OCI-LY3 (cell line): ENCODE measurements around the gene MRPL33.

Experiments
- H2AFZ ChIP-seq: fragments of 200-600, 300-600 bp; shearing (Covaris generic); 2 replicates; pipeline ENCODE4 v1.6.0; 2014; ENCODE audit warnings: antibody characterized with exemption, low read depth, low read length
- H3K27ac ChIP-seq: fragments of 200-600, 300-600 bp; sonication (generic); 2 replicates; pipeline ENCODE4 v1.5.1; 2014; ENCODE audit warnings: mild to moderate bottlenecking, low read length, moderate library complexity, mixed read lengths
- H3K27me3 ChIP-seq: fragments of 200-600, 300-600 bp; sonication (generic); 2 replicates; pipeline ENCODE4 v1.6.1; 2014; ENCODE audit warnings: low read depth, low read length, mixed read lengths
- H3K36me3 ChIP-seq: fragments of 200-600, 300-600 bp; sonication (generic); replicated peaks from 2 replicates; pipeline ENCODE3; 2014; ENCODE audit warnings: low read depth, low read length, mixed read lengths
- H3K4me1 ChIP-seq: fragments of 300-600, 200-600 bp; sonication (generic); 2 replicates; pipeline ENCODE4 v1.6.1; 2014; ENCODE audit warnings: low read length, mixed read lengths
- H3K4me2 ChIP-seq: fragments of 200-600, 300-600 bp; sonication (generic); 2 replicates; pipeline ENCODE4 v1.6.1; 2014; ENCODE audit warnings: low read length, mixed read lengths
- H3K4me3 ChIP-seq: fragments of 300-600, 200-600 bp; sonication (generic); 2 replicates; pipeline ENCODE4 v1.5.1; 2014; ENCODE audit warnings: antibody characterized with exemption, mild to moderate bottlenecking, low read length, moderate library complexity
- H3K79me2 ChIP-seq: fragments of 300-600, 200-600 bp; shearing (Covaris generic); 2 replicates; pipeline ENCODE4 v1.6.1; 2014; ENCODE audit warnings: mild to moderate bottlenecking, low read length, mixed read lengths
- H3K9ac ChIP-seq: fragments of 300-600, 200-600 bp; shearing (Covaris generic); 2 replicates; pipeline ENCODE4 v1.6.0; 2014; ENCODE audit warnings: mild to moderate bottlenecking, low read length, moderate library complexity
- H3K9me3 ChIP-seq: fragments of 200-600, 300-600 bp; shearing (Covaris generic); 2 replicates; pipeline ENCODE4 v1.6.1; 2014; ENCODE audit warnings: low read length, mixed read lengths; ENCODE audit not compliant: insufficient read depth
- H4K20me1 ChIP-seq: fragments of 200-600, 300-600 bp; sonication (generic); 2 replicates; pipeline ENCODE4 v1.6.1; 2016; ENCODE audit warnings: low read length, mixed read lengths; ENCODE audit not compliant: insufficient read depth
- EZH2phosphoT487 ChIP-seq: fragments of 200-600 bp; shearing (Covaris generic); IDR thresholded peaks from 2 replicates; pipeline ENCODE4 v1.6.1; 2018; ENCODE audit warnings: antibody characterized with exemption, mixed run types, low read depth
- TF ChIP-seq, protein P1 (sequence below): fragments of 200-600, 300-600 bp; sonication (generic); IDR thresholded peaks from 2 replicates; pipeline ENCODE4 v1.5.1; 2014; ENCODE audit warnings: antibody characterized with exemption, low read length, low read depth

The MRPL33 gene

GRCh38 chr2:27729614-27730013 is 41.9 kb upstream of the MRPL33 start:
- no peak overlapping the region for H3K4me2 ChIP-seq
- no peak overlapping the region for H3K27ac ChIP-seq
- H3K36me3 ChIP-seq = no peaks in the 10 kb centered on the region
- H3K4me1 ChIP-seq = no peaks in the 10 kb centered on the region
- no peak overlapping the region for H3K9ac ChIP-seq
- no peaks in the 10 kb centered on the region for H3K79me2 ChIP-seq
- no peaks in the 10 kb centered on the region; the same call in 1 of the 2 replicates for H3K27me3 ChIP-seq
- H4K20me1 ChIP-seq = no peaks in the 10 kb centered on the region
- no peak overlapping the region for H2AFZ ChIP-seq
- H3K9me3 ChIP-seq = no peaks in the 10 kb centered on the region
- no peak for TF ChIP-seq EZH2phosphoT487
- TF ChIP-seq, protein P1, sequence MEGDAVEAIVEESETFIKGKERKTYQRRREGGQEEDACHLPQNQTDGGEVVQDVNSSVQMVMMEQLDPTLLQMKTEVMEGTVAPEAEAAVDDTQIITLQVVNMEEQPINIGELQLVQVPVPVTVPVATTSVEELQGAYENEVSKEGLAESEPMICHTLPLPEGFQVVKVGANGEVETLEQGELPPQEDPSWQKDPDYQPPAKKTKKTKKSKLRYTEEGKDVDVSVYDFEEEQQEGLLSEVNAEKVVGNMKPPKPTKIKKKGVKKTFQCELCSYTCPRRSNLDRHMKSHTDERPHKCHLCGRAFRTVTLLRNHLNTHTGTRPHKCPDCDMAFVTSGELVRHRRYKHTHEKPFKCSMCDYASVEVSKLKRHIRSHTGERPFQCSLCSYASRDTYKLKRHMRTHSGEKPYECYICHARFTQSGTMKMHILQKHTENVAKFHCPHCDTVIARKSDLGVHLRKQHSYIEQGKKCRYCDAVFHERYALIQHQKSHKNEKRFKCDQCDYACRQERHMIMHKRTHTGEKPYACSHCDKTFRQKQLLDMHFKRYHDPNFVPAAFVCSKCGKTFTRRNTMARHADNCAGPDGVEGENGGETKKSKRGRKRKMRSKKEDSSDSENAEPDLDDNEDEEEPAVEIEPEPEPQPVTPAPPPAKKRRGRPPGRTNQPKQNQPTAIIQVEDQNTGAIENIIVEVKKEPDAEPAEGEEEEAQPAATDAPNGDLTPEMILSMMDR = no peak
- H3K4me3 ChIP-seq = no peak overlapping the region

DNA sequence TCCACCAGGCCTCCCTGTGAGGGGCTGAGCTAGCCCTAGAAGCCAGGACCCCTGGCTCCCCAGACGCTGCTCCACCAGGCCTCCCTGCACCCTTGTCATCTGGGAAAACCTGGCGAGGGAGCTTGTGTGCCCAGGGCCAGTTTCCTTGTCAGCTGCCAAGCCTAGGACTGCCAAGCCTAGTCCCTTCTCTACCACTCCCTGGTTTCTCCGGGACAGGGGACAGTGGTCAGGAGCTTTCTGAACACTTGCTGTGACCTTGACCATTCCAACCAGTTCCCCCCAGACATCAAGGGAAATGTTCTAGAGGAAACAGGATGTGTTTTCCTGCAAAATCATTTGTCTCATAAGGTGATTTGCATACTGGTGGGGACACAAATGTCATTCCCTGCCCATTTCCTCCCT is 41.3 kb upstream of the MRPL33 start:
- Histone ChIP-seq H3K79me2 (no peaks in the 10 kb centered on the region), H3K27ac (no peak overlapping the region), H2AFZ (no peak overlapping the region), H3K27me3 (no peaks in the 10 kb centered on the region; the same call in 1 of the 2 replicates), H3K4me1 (no peaks in the 10 kb centered on the region), H3K9ac (no peak overlapping the region), H3K9me3 (no peaks in the 10 kb centered on the region), H3K36me3 (no peaks in the 10 kb centered on the region), H4K20me1 (no peaks in the 10 kb centered on the region), H3K4me2 (no peak overlapping the region), H3K4me3 (no peak overlapping the region)
- TF ChIP-seq, protein P1 = no peak
- no peak for TF ChIP-seq EZH2phosphoT487

DNA sequence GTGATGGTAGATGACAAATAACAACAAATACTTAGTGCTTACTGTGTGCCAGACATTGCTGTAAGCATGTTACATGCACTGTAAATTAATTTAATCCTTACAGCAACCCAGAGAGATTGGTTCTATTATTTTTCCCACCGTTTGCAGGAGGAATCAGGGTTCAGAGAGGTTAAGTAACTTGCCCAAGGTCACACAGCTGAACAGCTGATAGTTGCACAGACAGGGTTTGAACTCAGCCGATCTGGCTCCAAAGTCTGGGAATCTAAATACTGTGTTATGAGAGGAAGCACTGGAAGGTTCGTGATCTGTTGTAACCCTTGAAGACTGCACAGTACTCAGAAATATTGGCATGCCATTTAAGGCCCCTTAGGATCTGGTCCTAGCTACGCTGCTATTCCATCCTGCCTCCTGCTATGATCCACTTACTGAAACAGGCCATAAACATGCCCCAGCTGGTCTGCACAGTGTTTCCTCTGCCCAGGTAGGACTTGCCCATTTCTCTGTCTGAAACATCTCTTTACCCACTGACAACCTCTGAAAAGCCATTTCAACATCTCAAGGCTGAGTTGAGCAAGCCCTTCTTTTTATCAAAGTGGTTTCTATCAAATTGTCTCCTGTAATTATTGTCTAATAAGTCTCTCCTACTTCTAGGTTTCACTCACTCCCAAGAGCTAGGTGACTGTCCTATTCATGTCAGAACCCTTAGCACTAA is 40.4 kb upstream of the MRPL33 start:
- no peak overlapping the region for H3K27ac ChIP-seq
- H3K36me3 ChIP-seq = no peaks in the 10 kb centered on the region
- no peaks in the 10 kb centered on the region for H3K9me3 ChIP-seq
- H3K27me3 ChIP-seq = no peaks in the 10 kb centered on the region; the same call in 1 of the 2 replicates
- no peaks in the 10 kb centered on the region for H3K79me2 ChIP-seq
- TF ChIP-seq, protein P1 = no peak
- TF ChIP-seq EZH2phosphoT487 = no peak
- H2AFZ ChIP-seq = no peak overlapping the region
- no peaks in the 10 kb centered on the region for H4K20me1 ChIP-seq
- H3K9ac ChIP-seq = no peak overlapping the region
- no peaks in the 10 kb centered on the region for H3K4me1 ChIP-seq
- H3K4me3 ChIP-seq = no peak overlapping the region
- no peak overlapping the region for H3K4me2 ChIP-seq

DNA sequence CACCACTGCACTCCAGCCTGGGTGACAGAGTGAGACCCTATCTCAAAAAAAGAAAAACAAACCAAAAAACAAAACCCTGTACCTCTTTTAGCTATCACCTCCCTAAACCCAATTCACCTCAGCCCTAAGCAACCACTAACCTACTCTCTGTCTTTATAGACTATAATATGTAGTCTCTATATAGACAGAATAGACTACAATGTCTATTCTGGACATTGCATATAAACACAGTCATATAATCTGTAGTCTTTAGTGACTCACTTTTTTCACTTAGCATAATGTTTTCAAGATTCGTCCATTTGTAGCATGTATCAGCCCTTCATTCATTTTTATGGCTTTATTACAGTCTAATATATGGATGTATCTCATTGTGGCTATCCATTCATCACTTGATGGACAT is 37.2 kb upstream of the MRPL33 start:
- H2AFZ ChIP-seq = no peak overlapping the region

More for the DNA sequence above, 37.2 kb upstream of the MRPL33 start:
- Histone ChIP-seq H3K4me3 (no peak overlapping the region), H3K9me3 (no peaks in the 10 kb centered on the region), H3K4me1 (no peaks in the 10 kb centered on the region), H3K4me2 (no peak overlapping the region), H3K27ac (no peak overlapping the region), H3K9ac (no peak overlapping the region), H4K20me1 (no peaks in the 10 kb centered on the region), H3K36me3 (no peaks in the 10 kb centered on the region), H3K79me2 (no peaks in the 10 kb centered on the region), H3K27me3 (no peaks in the 10 kb centered on the region; the same call in 1 of the 2 replicates)
- no peak for TF ChIP-seq EZH2phosphoT487
- TF ChIP-seq, protein P1 = no peak
